NOMO-1 treated with dmso at 0.1 percent for 144 hours (cell line): ENCODE measurements around the gene E2F3.

Source experiments
- DNase-seq: peaks from one replicate; lab custom pipeline; 2025; ENCODE audit not compliant: unreplicated experiment; lab: John Stamatoyannopoulos, UW

Gene E2F3

DNA sequence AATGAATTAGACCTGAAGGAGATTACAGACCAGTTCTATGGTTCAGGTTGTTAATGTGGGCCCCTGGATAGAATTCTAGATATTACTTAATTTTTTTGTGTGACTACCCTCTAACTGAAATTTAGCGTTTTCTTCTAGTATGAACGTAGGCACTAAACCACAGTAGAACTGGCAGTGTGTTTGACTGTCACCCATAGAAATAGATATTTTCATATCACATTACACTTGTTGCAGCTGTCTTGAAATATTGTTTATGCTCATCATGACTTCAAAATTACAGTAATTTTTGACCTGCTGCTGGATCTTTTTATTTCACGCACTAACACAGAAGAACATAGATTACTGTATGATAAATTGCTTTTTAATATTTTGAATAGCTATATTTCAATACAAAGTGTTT is 31.6 kb downstream of the E2F3 start:
- no peak for DNase-seq

GRCh38 chr6:20433929-20434328 is 32.2 kb downstream of the E2F3 start:
- no peak for DNase-seq

DNA sequence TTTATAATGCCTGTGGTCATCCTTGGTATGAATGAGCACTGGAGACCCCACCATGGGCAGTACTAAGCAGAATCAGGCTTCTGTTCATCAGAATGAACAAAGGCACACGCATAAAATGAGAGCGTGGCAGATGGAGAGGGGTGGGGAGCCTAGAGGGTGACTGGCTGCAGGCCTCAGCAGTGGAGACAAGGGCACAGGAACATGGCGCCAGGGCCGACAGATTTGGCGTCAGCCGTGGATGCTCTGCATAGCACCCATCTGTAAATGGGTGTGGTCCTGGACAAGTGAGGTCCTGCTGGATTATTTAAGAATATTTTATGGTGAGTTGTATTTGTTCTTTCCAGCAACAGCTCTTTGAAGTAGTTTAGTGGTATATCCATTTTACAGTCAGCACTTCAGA is 33.1 kb downstream of the E2F3 start:
- DNase-seq, result no peak

GRCh38 chr6:20436719-20437118 is 35.0 kb downstream of the E2F3 start:
- no peak for DNase-seq

DNA sequence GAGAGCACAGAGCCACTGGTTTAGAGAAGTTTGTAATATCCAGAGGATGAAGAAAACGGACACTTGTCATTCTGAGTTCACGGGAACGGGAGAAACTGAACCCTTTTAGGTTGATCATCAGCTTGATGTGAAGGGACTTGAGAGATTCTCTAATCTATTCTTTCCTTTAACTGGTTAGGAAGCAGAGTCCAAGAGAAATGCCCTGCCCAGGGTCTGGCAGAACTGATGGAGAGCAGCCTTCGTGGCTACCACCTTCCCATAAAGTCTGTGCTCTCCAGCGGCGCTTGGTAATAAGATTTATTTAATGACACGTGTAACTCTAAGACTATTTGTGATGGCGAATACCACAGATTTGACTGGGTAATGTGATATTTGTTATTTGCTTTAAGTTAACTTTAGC is 36.0 kb downstream of the E2F3 start:
- no peak for DNase-seq

- DNase-seq, result no peak
These were observed 36.9 kb downstream of the E2F3 start for GRCh38 chr6:20438462-20439070.

- DNase-seq, result no peak
These were observed 37.9 kb downstream of the E2F3 start for GRCh38 chr6:20439558-20439957.

- DNase-seq, result no peak
These were observed 38.6 kb downstream of the E2F3 start for GRCh38 chr6:20440296-20440695.

GRCh38 chr6:20441236-20441635 is 39.6 kb downstream of the E2F3 start:
- no peak for DNase-seq

DNA sequence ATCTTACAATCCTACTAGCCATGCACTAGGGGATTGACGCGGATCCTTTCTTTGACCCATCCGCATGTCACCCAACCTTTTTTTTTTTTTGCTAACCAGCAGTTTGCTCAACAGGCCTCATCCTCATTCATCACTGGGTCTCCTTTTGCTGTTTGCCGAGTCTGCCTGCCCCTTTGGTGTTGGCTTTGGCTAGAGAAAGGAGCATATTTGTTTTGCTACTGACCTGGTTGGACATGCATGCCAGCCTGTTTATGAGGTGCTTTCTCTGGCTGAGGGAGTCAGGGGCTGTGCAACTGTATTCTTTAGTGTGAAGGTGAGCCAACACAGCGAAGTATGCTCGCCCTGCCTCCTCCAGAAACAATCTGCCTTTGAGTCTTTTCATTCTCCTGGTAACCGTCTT is 40.2 kb downstream of the E2F3 start:
- no peak for DNase-seq

- DNase-seq, result no peak
These were observed 43.1 kb downstream of the E2F3 start for GRCh38 chr6:20444786-20445271.

DNA sequence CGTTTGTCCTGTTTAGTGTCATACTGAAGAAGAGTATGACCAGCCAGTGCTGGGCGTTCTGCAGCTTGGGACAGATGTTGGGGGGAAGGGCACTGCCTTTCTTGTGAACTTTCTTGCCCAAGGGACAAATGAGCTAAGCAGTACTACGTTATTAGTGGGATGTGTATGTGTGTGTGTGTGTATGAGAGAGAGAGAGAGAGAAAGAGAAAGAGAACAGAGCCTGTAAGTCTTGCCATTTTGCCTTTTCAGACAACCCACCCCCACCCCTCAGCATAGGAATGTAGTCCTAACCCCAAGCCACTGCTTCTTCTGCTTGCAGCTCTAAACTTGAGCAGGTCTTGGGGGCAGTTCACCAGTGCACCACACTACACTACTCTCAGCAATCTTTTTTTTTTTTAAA is 45.5 kb downstream of the E2F3 start:
- no peak for DNase-seq

GRCh38 chr6:20447581-20448132 is 46.0 kb downstream of the E2F3 start:
- DNase-seq, result no peak

DNA sequence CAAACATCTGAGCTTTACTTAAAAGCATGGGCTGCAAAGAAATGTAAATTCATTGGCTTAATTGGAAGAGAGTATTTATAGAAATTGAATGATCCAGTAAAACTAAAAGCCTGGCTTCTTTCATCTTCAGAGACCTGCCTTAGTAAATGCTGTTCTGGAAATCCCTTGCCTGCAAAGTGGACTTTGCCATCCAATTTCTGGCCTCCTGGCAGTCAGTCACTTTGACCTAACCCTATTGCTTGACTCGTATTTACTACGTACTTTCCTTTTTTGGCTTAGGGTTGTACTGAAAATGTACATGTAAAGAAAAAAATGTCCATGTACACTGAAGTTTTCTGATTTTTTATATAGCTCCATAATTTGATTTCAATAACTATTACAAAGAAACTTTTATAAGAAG is 47.1 kb downstream of the E2F3 start:
- no peak for DNase-seq

GRCh38 chr6:20454204-20454824 is 52.6 kb downstream of the E2F3 start:
- no peak for DNase-seq

DNA sequence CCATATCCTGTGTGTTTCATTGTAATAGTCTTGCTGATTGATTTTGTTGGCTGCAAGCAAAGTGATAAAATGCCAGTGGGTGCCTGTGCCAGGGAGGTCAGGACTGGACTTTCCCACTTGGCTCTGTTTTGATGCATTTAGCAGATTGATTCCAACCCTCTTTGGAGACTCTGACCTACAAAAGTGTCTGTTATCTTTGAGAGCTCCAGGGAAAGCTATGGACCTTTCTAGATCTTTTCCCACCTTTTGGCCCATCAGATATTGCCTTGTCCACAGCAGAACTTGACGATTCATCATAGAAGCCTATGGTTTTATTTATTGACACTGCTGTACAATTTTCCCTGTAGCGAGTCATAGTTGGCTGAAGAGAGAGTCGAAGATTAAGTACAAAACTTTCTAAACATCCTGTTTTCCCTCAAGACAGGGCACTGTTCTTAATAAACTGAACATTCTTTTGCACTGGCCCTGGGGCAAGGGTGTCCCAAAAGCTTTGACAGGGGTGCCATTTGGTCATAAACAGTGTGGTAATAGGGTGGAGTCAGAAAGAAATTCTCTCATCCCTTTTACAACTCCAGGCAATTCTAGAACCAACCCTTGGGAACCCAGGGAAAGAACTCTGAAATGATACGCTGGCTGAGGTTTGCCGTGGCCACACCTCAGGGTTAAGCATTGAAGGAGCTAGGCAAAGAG is 53.7 kb downstream of the E2F3 start:
- no peak for DNase-seq

DNA sequence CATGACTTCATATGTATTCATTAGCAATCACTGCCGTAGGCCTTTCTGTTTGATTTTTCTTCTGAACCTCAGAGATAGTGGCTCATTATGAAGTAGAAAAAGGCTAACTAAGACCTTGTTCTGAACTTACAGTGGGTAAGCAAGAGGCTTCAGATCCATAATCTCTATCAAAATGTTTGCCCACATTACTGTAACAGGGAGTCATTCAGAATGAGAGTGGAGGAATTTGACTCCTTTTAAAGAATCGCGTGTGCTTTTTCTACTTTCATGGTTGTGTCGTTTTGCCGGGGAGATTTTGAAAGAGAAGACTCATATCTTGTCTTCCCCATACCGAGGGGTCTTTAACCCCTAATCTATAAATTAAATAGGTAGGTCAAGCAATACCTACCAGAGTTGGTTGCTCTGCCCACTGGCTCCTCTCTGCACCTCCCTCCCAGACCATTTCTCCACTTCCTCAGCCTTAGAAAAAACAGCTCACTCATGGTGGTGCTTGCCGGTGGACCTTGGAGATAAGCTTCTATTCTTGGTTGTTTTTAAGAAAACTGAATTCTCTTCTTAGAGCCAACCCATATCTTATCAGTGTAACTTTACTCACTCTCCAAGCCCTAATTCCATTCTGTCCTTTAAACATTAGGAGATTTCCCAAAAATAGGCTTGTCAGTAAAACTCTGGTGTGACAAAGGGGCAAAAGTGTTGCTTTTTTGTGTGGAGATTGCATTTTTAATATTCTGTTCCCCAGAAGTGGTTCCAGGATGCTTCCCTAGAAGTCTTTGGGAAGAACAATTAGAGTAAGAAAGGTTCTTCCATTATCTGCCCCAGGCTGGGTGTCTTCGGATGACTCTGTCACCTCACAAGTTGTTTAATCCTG is 56.6 kb downstream of the E2F3 start:
- DNase-seq, result no peak

DNA sequence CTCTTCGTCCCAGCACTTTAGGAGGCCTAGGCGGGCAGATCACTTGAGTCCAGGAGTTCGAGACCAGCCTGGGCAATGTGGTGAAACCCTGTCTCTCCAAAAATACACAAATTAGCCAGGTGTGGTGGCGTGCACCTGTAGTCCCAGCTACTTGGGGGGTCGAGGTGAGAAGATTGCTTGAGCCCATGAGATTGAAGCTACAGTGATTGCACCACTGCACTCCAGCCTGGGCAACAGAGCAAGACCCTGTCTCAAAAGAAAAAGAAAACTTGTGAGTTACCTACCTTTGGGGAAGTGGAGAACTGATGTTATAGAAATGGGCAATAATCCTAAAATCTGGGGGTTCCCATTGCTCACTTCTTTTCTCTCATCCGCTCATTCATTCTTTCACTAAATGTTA is 58.0 kb downstream of the E2F3 start:
- no peak for DNase-seq

DNA sequence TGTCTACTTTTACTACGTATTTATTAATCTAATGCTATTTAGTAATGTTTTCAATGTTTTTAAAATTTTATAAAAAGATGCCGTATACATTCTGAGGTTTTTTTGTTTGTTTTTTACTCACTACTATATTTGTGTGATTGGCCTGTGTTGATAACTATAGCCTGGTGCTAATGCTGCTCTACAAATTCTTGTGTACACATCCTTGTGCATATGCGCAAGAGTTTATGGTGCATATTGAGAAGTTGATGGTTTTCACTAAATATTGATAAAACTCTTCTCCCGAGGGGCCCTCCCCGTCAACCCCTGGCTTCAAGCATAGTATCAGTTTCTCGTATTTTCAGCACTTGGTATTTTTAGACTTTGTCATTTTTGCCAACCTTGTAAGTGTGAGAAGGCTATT is 59.9 kb downstream of the E2F3 start:
- DNase-seq, result no peak

- DNase-seq, result no peak
These were observed 61.7 kb downstream of the E2F3 start for GRCh38 chr6:20463396-20463795.

- DNase-seq, result no peak
These were observed 62.4 kb downstream of the E2F3 start for GRCh38 chr6:20464041-20464440.
